Caco-2 (cell line): ENCODE results near the gene NR6A1. TPM values are rescaled to one million over a fixed set of nuclear protein-coding genes. Genes with fewer than 3 reads are reported as not detected.

Experiments used
- BruUV-seq: library from RNA; stranded (reverse); fragments of 400-500 nt; replicated peaks from 2 replicates; lab custom pipeline; 2021; lab: Mats Ljungman, UMichigan
- CTCF ChIA-PET: fragments of 300-600 bp; sonication (Branson Sonifier 250); formaldehyde crosslinking; loops from one replicate; lab custom pipeline; 2022; ENCODE audit warnings: antibody characterized with exemption; lab: Charles Lee
- POLR2A ChIA-PET: fragments of 300-600 bp; sonication (Branson Sonifier 250); formaldehyde crosslinking; loops from one replicate; lab custom pipeline; 2022; ENCODE audit warnings: antibody characterized with exemption; lab: Charles Lee
- DNase-seq, 2 experiments: peaks; one replicate each; pipeline versions ENCODE4 v3.0.0 to v3.0.0-alpha.2; 2020 to 2022
- H3K27me3 ChIP-seq: replicated peaks from 2 replicates; pipeline ENCODE4 v1.6.0; 2011; ENCODE audit warnings: low read length; ENCODE audit not compliant: control insufficient read depth, insufficient read depth
- H3K36me3 ChIP-seq: 2 replicates; pipeline ENCODE4 v1.5.1; 2011; ENCODE audit warnings: low read length; ENCODE audit not compliant: control insufficient read depth, insufficient read depth
- H3K4me1 ChIP-seq: fragments of 250-450 bp; sonication (Bioruptor Pico); 2 replicates; pipeline ENCODE4 v1.5.1; 2020; ENCODE audit warnings: mild to moderate bottlenecking
- H3K4me3 ChIP-seq: 2 replicates; pipeline ENCODE4 v1.5.1; 2011; ENCODE audit warnings: low read depth, mild to moderate bottlenecking, control low read depth, low read length
- H3K9me3 ChIP-seq: fragments of 250-450 bp; sonication (Bioruptor Pico); 2 replicates; pipeline ENCODE4 v1.5.1; 2020; ENCODE audit warnings: mild to moderate bottlenecking, moderate library complexity
- H3K27ac Mint-ChIP-seq: one replicate; pipeline ENCODE4 v1.8.0; 2022; ENCODE audit warnings: mixed read lengths; ENCODE audit not compliant: unreplicated experiment
- H3K27me3 Mint-ChIP-seq: one replicate; pipeline ENCODE4 v1.8.0; 2022; ENCODE audit warnings: mixed read lengths; ENCODE audit not compliant: insufficient read depth, unreplicated experiment
- H3K36me3 Mint-ChIP-seq: one replicate; pipeline ENCODE4 v1.8.0; 2022; ENCODE audit warnings: mild to moderate bottlenecking, mixed read lengths; ENCODE audit not compliant: insufficient read depth, unreplicated experiment
- H3K4me1 Mint-ChIP-seq: one replicate; pipeline ENCODE4 v1.8.0; 2022; ENCODE audit warnings: low read depth, mixed read lengths; ENCODE audit not compliant: unreplicated experiment
- H3K4me3 Mint-ChIP-seq: one replicate; pipeline ENCODE4 v1.8.0; 2022; ENCODE audit warnings: mild to moderate bottlenecking, moderate library complexity, mixed read lengths; ENCODE audit not compliant: unreplicated experiment
- H3K9me3 Mint-ChIP-seq: one replicate; pipeline ENCODE4 v1.8.0; 2022; ENCODE audit warnings: mixed read lengths; ENCODE audit not compliant: unreplicated experiment
- CTCF ChIP-seq, 2 experiments: fragments of 200-600 bp in 1 of 2; IDR thresholded peaks; 1 replicate in 1 of 2; 2 replicates in 1 of 2; pipeline versions ENCODE4 v1.5.1 to v1.8.0; 2011 to 2022; ENCODE audit warnings: antibody characterized with exemption in 1 of 2, control low read depth in 1 of 2, inconsistent platforms in 1 of 2, low read depth in 1 of 2, low read length in 1 of 2, mild to moderate bottlenecking in 1 of 2, moderate library complexity in 1 of 2; ENCODE audit not compliant: insufficient read depth in 1 of 2, severe bottlenecking in 1 of 2, unreplicated experiment in 1 of 2
- intact Hi-C: fragments of 100-400 bp; cut with micrococcal nuclease; formaldehyde crosslinking; loops from one replicate; pipeline ENCODE4 v1.10.0; 2022; ENCODE audit not compliant: unreplicated experiment
- total RNA-seq: library from RNA; stranded (reverse); gene quantifications from 2 replicates; pipeline ENCODE4 v1.2.3, GENCODE V29; 2022

Gene NR6A1
- total RNA-seq, 1 experiment from 2014 or later, result 33.6 TPM

- H3K36me3 ChIP-seq, result no peaks in the 10 kb centered on the region
- intact Hi-C loops, result no loop called here
- H3K9me3 Mint-ChIP-seq, result no peaks in the 10 kb centered on the region
- H3K27me3 Mint-ChIP-seq, result no peaks in the 10 kb centered on the region
- no peak for TF ChIP-seq CTCF (IDR thresholded peaks at IDR 0.05; ENCODE audit: insufficient read depth in 1 of 2, low read depth in 1 of 2, low read length in 1 of 2, severe bottlenecking in 1 of 2, unreplicated experiment in 1 of 2)
- no peak overlapping the region for H3K27ac Mint-ChIP-seq
- H3K36me3 Mint-ChIP-seq, result peaks cover 2% of the 10 kb centered on the region
- ChIA-PET CTCF (interaction anchor here (0.7 kb wide), 1 partner anchor 107 kb away, joined by 4 read pairs; no protein-coding TSS in a partner anchor), POLR2A (interaction anchor here (0.5 kb wide), 1 partner anchor 46 kb away, joined by 3 read pairs; no protein-coding TSS in a partner anchor)
- no peaks in the 10 kb centered on the region for H3K27me3 ChIP-seq
- H3K4me1 ChIP-seq, result peaks cover 35% of the 10 kb centered on the region
- no peak for DNase-seq
- no TSS peak for BruUV-seq
- H3K4me1 Mint-ChIP-seq, result peaks cover 24% of the 10 kb centered on the region
- no peaks in the 10 kb centered on the region for H3K9me3 ChIP-seq
- H3K4me3 Mint-ChIP-seq, result no peak overlapping the region
- no peak overlapping the region for H3K4me3 ChIP-seq
Observed at GRCh38 chr9:124725068-124725452, 46.1 kb downstream of the NR6A1 start.

GRCh38 chr9:124724415-124725067 lies 46.6 kb downstream of the NR6A1 start:
- no peaks in the 10 kb centered on the region for H3K27me3 ChIP-seq
- Mint-ChIP-seq H3K4me1 (peaks cover 24% of the 10 kb centered on the region), H3K4me3 (no peak overlapping the region), H3K27me3 (no peaks in the 10 kb centered on the region), H3K27ac (no peak overlapping the region), H3K9me3 (no peaks in the 10 kb centered on the region), H3K36me3 (no peaks in the 10 kb centered on the region)
- H3K36me3 ChIP-seq, result no peaks in the 10 kb centered on the region
- TF ChIP-seq CTCF (IDR thresholded peaks at IDR 0.05; ENCODE audit: insufficient read depth in 1 of 2, low read depth in 1 of 2, low read length in 1 of 2, severe bottlenecking in 1 of 2, unreplicated experiment in 1 of 2), result no peak
- ChIA-PET CTCF (interaction anchor here (0.7 to 1.0 kb wide), 4 partner anchors 107 to 202 kb away, joined by 3 to 7 read pairs (median 4); no protein-coding TSS in a partner anchor), POLR2A (interaction anchor here (0.5 kb wide), 1 partner anchor 46 kb away, joined by 3 read pairs; no protein-coding TSS in a partner anchor)
- BruUV-seq, result no TSS peak
- intact Hi-C loops, result no loop called here
- peaks cover 37% of the 10 kb centered on the region for H3K4me1 ChIP-seq
- no peaks in the 10 kb centered on the region for H3K9me3 ChIP-seq
- DNase-seq, result no peak
- H3K4me3 ChIP-seq, result no peak overlapping the region

GRCh38 chr9:124723352-124723751 lies 47.8 kb downstream of the NR6A1 start:
- Histone ChIP-seq H3K36me3 (no peaks in the 10 kb centered on the region), H3K9me3 (no peaks in the 10 kb centered on the region), H3K4me1 (peaks cover 37% of the 10 kb centered on the region), H3K27me3 (no peaks in the 10 kb centered on the region), H3K4me3 (no peak overlapping the region)
- Mint-ChIP-seq H3K27me3 (no peaks in the 10 kb centered on the region), H3K4me1 (peaks cover 24% of the 10 kb centered on the region), H3K36me3 (no peaks in the 10 kb centered on the region), H3K9me3 (no peaks in the 10 kb centered on the region), H3K27ac (no peak overlapping the region), H3K4me3 (no peak overlapping the region)
- no TSS peak for BruUV-seq
- POLR2A ChIA-PET, result no interaction called here
- TF ChIP-seq CTCF (IDR thresholded peaks at IDR 0.05; ENCODE audit: insufficient read depth in 1 of 2, low read depth in 1 of 2, low read length in 1 of 2, severe bottlenecking in 1 of 2, unreplicated experiment in 1 of 2), result no peak
- intact Hi-C loops, result no loop called here
- CTCF ChIA-PET, result interaction anchor here (1.0 kb wide), 1 partner anchor 106 kb away, joined by 4 read pairs; no protein-coding TSS in a partner anchor
- DNase-seq, result no peak
